ENCODE results near the gene NIM1K.

Gene NIM1K

DNA sequence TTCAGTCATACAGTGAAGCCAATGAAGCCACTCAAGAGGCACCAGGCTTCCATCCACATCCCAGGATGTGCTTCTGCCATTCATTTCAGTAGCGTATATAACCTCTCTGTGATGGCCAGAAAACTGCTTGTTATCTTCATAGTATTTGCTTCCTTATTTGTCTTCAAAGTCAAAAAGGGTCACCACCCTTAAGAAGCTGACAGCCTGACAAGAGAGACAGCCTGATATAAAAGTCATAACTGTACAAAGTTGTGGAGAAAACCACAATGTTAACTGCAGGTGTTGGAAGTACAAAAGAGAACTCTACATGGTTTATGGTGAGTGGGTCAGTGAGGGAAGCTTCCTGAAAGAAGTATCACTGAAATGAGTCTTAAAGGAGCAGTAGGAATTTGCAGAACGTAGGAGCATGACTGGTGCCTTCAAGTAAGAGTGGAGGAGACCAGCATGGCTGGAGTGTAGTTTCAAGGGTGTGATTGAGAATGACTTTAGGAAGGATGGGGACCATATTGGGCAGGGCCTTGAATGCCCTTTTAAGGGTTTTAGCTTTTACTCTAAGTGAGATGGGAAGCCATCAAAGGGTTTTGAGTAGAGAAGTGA is 33.7 kb downstream of the NIM1K start:
- TF ChIP-seq CTCF (IDR thresholded peaks at IDR 0.05; ENCODE audit: borderline replicate concordance, insufficient read depth, low read depth, low read length): no peak
- no peak overlapping the region for H3K4me3 ChIP-seq (ENCODE audit: low read depth, low read length)

DNA sequence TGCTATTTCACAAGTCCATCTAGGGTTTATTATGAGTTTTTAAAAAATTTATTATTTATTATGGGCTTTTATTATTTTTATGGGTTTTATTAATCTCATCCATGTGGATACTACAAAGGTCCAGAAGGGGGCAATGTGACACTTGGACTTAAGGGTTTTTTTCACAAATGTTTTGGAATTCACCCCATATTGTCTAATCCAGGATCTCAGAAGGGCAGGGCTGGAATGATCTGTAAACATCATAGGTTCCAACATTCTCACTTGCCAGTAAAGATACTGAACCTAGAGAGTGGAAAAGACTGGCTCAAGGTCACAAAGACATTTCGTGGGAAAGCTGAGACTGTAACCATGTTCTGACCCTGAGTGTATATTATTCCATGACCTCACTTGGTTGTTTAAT is 35.6 kb downstream of the NIM1K start:
- 0 out of 2 replicates have a peak, but pooled peaks have one; percentile 12 for TF ChIP-seq CTCF (IDR thresholded peaks at IDR 0.05; ENCODE audit: borderline replicate concordance, insufficient read depth, low read depth, low read length)
- no peak overlapping the region for H3K4me3 ChIP-seq (ENCODE audit: low read depth, low read length)

- TF ChIP-seq CTCF (IDR thresholded peaks at IDR 0.05; ENCODE audit: borderline replicate concordance, insufficient read depth, low read depth, low read length): no peak
- H3K4me3 ChIP-seq (ENCODE audit: low read depth, low read length): no peak overlapping the region
Observed at GRCh38 chr5:43230707-43231106, 38.7 kb downstream of the NIM1K start.

DNA sequence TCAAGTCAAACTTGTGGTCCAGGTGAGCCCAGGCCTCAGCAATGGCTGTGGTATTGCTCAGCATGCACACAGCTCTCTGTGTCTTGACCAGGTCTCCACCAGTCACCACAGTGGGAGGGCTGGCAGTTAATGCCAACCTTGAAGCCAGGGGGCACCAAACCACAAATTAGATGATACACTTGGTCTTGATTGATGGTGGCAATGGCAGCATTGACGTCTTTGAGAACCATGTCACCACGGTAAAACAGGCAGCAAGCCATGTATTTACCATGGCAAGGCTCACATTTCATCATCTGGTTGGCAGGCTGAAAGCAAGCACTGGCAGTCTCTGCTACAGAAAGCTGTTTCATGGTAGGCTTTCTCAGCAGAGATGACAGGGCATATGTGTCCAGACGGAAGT is 40.0 kb downstream of the NIM1K start:
- no peak overlapping the region for H3K4me3 ChIP-seq (ENCODE audit: low read depth, low read length)
- TF ChIP-seq CTCF (IDR thresholded peaks at IDR 0.05; ENCODE audit: borderline replicate concordance, insufficient read depth, low read depth, low read length): 0 out of 2 replicates have a peak, but pooled peaks have one; percentile 3

DNA sequence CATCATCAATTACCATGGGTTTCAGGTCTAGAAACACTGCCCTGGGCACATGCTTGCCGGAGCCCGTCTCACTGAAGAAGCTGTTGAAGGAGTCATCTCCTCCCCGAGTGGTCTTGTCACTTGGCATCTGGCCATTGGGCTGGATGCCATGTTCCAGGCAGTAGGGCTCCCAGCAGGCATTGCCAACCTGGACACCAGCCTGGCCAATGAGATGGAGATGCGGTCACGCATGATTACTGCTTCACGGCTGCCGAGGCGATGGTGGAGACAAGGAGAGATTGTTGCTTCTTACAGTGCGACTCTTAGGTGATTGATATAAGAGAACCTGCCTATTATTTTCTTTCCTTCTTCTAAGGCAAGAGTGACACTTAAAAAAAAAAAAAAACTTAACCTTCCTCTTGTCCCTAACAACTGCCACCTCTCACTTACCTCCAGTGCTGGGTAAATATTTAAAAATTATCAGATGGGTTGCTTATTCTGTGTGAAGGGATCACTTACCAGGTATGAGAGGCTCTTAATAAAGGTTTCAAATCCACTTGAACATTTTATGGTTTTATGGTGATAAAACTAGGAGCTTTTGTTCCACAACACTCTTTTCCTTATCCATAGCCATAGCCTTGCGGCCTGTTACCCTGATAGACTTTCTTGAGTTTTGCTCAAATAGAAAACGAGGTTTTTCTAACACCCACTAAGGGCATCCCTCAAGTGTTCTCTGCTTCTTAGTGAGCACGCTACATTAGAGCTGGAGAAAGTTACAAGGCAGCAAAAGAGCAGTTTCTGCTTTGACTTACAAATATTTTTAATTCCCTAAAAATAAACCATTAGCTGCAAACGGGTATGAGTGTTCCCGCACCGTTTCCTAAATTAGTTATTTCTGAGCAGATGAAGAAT is 41.2 kb downstream of the NIM1K start:
- no peak overlapping the region for H3K4me3 ChIP-seq (ENCODE audit: low read depth, low read length)
- TF ChIP-seq CTCF (IDR thresholded peaks at IDR 0.05; ENCODE audit: borderline replicate concordance, insufficient read depth, low read depth, low read length): no peak

DNA sequence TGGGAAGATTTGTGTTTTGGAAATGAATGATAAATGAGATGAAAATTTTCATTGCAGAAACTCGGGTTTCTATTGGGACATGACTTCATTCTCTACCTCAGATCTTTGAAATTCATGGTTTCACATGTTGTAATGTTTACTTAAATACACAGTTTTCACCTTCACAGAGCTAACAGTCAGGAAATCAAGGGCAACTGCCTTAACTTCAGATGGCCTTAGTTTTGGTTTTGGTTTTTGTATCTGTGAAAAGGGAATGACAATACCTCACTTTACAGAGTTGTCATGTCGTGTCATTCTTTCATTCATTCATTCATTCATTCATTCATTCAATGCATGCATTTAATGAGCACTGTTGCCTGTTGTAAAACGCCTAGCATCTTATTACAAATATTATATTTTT is 41.9 kb downstream of the NIM1K start:
- no peak overlapping the region for H3K4me3 ChIP-seq (ENCODE audit: low read depth, low read length)
- no peak for TF ChIP-seq CTCF (IDR thresholded peaks at IDR 0.05; ENCODE audit: borderline replicate concordance, insufficient read depth, low read depth, low read length)

Measured in GM12875 (cell line).